ENCODE measurements around the gene HOXC9.

- no peak for TF ChIP-seq CTCF (conservative IDR thresholded peaks at IDR 0.05; ENCODE audit: low read length)
- TF ChIP-seq EZH2phosphoT487 (IDR thresholded peaks at IDR 0.05; ENCODE audit: borderline replicate concordance), result no peak
These were observed 9.5 kb upstream of the HOXC9 start for GRCh38 chr12:53990311-53991076.

All from Loucy (cell line).